GM12892 (cell line): ENCODE data around the gene RADIL.

Experiments used
- POLR2A ChIP-seq: IDR thresholded peaks from 2 replicates; pipeline ENCODE4 v1.6.1; 2011; ENCODE audit warnings: low read depth, low read length, control low read depth
- TAF1 ChIP-seq: IDR thresholded peaks from 2 replicates; pipeline ENCODE4 v1.6.1; 2011; ENCODE audit warnings: low read depth, mild to moderate bottlenecking, control low read depth, low read length, borderline replicate concordance

DNA sequence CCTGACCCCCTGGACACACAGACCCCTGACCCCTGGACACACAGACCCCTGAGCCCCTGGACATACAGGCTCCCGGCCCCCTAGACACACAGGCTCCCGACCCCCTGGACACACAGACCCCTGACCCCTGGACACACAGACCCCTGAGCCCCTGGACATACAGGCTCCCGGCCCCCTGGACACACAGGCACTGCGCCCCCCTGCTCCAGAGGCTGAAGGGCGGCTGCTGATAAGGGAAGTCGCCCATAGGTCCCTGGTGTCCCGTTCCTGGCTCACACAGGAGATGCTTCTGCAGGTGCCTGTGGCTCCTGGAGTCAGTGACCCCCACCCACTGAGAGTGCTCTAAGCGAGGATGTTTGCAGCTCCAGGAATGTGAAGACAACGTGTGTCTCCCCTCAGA, 111.8 kb downstream of the RADIL start:
- no peak for TF ChIP-seq POLR2A
- no peak for TF ChIP-seq TAF1
